K562 (cell line): ENCODE results near the gene OXSM. TPM values are rescaled to one million over a fixed set of nuclear protein-coding genes. Genes with fewer than 3 reads are reported as not detected.
A peak's percentile ranks its signal among the peaks of the same experiment; 100 is the strongest.

ENCODE experiments used
- ATAC-seq: fragments of 200-7000 bp; cut with Tn5 transposase; 3 replicates; pipeline ENCODE4 v1.9.1; 2020; ENCODE audit warnings: moderate library complexity
- BruUV-seq: library from RNA; stranded (reverse); fragments of 400-500 nt; replicated peaks from 2 replicates; lab custom pipeline; 2021; lab: Mats Ljungman, UMichigan
- CTCF ChIA-PET: fragments of 300-600 bp; formaldehyde crosslinking; extraction: SDS; loops from one replicate; lab custom pipeline; 2021; ENCODE audit warnings: low intra/inter-chr PET ratio; lab: Yijun Ruan, JAX
- POLR2A ChIA-PET: fragments of 300-600, 350-650 bp; sonication (Branson Sonifier 250); formaldehyde crosslinking; extraction: SDS; loops from one replicate; lab custom pipeline; 2021; ENCODE audit warnings: antibody characterized with exemption, inconsistent platforms; lab: Yijun Ruan, JAX
- DNase-seq, 4 experiments: peaks; one replicate each; pipeline versions ENCODE4 v3.0.0 to v3.0.0-alpha.2; 2011 to 2018; ENCODE audit warnings: low spot score in 3 of 4, mixed read lengths in 3 of 4; ENCODE audit errors: extremely low read depth in 1 of 4
- FAIRE-seq: peaks from 2 replicates; lab custom pipeline; 2011; peaks lifted over from hg19 to GRCh38; lab: Jason Lieb, UNC
- H2AFZ ChIP-seq: 2 replicates; pipeline ENCODE4 v1.6.0; 2011; ENCODE audit warnings: low read depth, low read length, control low read depth, inconsistent platforms
- H3K27ac ChIP-seq: fragments of 200-600 bp; 3 replicates; pipeline ENCODE4 v1.8.0; 2011; ENCODE audit warnings: low read depth, mild to moderate bottlenecking, control low read depth, inconsistent platforms, low read length, moderate library complexity, mixed read lengths; ENCODE audit errors: extremely low read depth
- H3K27me3 ChIP-seq, 2 experiments: fragments of 300-600 bp in 1 of 2; 2 replicates in 1 of 2; 3 replicates in 1 of 2; pipeline versions ENCODE4 v1.6.0 to v1.8.0; 2011; ENCODE audit warnings: inconsistent platforms in 2 of 2, low read length in 2 of 2, mild to moderate bottlenecking in 1 of 2, mixed read lengths in 1 of 2, moderate library complexity in 1 of 2; ENCODE audit not compliant: control insufficient read depth in 2 of 2, insufficient read depth in 2 of 2
- H3K36me3 ChIP-seq: fragments of 300-600 bp; 3 replicates; pipeline ENCODE4 v1.8.0; 2011; ENCODE audit warnings: mild to moderate bottlenecking, low read length, inconsistent platforms; ENCODE audit not compliant: control insufficient read depth, insufficient read depth
- H3K4me1 ChIP-seq, 2 experiments: fragments of 200-600 bp in 1 of 2; replicated peaks in 1 of 2; 2 replicates in 1 of 2; 3 replicates in 1 of 2; pipeline versions ENCODE4 v1.5.1 to v1.8.0; 2011; ENCODE audit warnings: inconsistent platforms in 2 of 2, low read length in 2 of 2, mild to moderate bottlenecking in 1 of 2, mixed read lengths in 1 of 2, moderate library complexity in 1 of 2; ENCODE audit not compliant: control insufficient read depth in 2 of 2, insufficient read depth in 2 of 2
- H3K4me2 ChIP-seq: 2 replicates; pipeline ENCODE4 v1.6.1; 2011; ENCODE audit warnings: low read length, control low read depth, inconsistent platforms, mixed read lengths; ENCODE audit not compliant: insufficient read depth
- H3K4me3 ChIP-seq: fragments of 200-600 bp; sonication (generic), shearing (Covaris generic); 2 replicates; pipeline ENCODE4 v1.5.1; 2016; ENCODE audit warnings: control low read depth, inconsistent platforms
- H3K79me2 ChIP-seq: fragments of 200-600 bp; 3 replicates; pipeline ENCODE4 v1.8.0; 2011; ENCODE audit warnings: low read length, inconsistent platforms; ENCODE audit not compliant: control insufficient read depth, insufficient read depth
- H3K9ac ChIP-seq, 2 experiments: 2 replicates each; pipeline versions ENCODE4 v1.6.0 to v1.6.1; 2011; ENCODE audit warnings: low read depth in 2 of 2, low read length in 2 of 2, control low read depth in 1 of 2, inconsistent platforms in 1 of 2, mild to moderate bottlenecking in 1 of 2, mixed read lengths in 1 of 2; ENCODE audit not compliant: insufficient read depth in 1 of 2
- H3K9me1 ChIP-seq: one replicate; pipeline ENCODE4 v1.6.0; 2011; ENCODE audit warnings: inconsistent platforms, mild to moderate bottlenecking, low read length, moderate library complexity; ENCODE audit not compliant: control insufficient read depth, insufficient read depth
- H3K9me3 ChIP-seq: replicated peaks from 2 replicates; pipeline ENCODE4 v1.5.1; 2011; ENCODE audit warnings: low read depth, low read length, inconsistent platforms; ENCODE audit not compliant: control insufficient read depth, insufficient read depth
- H4K20me1 ChIP-seq: replicated peaks from 2 replicates; pipeline ENCODE4 v1.6.1; 2011; ENCODE audit warnings: low read length, inconsistent platforms, mixed read lengths; ENCODE audit not compliant: control insufficient read depth, insufficient read depth
- ARID1B ChIP-seq: fragments of 450-650 bp; IDR thresholded peaks from 2 replicates; pipeline ENCODE4 v1.6.1; 2016; ENCODE audit warnings: antibody characterized with exemption, mild to moderate bottlenecking, inconsistent platforms
- ARID3A ChIP-seq: IDR thresholded peaks from 2 replicates; pipeline ENCODE4 v1.6.1; 2012; ENCODE audit warnings: low read depth, low read length, improper control_type of control experiment, borderline replicate concordance
- CREB1 ChIP-seq, 2 experiments: sonication (generic) in 1 of 2; formaldehyde crosslinking in 1 of 2; IDR thresholded peaks; 2 replicates each; pipeline versions ENCODE4 v1.6.1 to v1.8.0; 2012 to 2022; ENCODE audit warnings: inconsistent platforms in 1 of 2, mild to moderate bottlenecking in 1 of 2, missing genetic modification reagents in 1 of 2, moderate library complexity in 1 of 2
- CREM ChIP-seq: IDR thresholded peaks from 2 replicates; pipeline ENCODE4 v1.6.1; 2014; ENCODE audit warnings: antibody characterized with exemption, low read depth
- EP300 ChIP-seq: IDR thresholded peaks from 2 replicates; pipeline ENCODE4 v1.6.1; 2012; ENCODE audit warnings: low read length, improper control_type of control experiment
- FOXM1 ChIP-seq, 2 experiments: fragments of 450-650 bp in 1 of 2; sonication (generic) in 1 of 2; formaldehyde crosslinking in 1 of 2; IDR thresholded peaks; 2 replicates each; pipeline versions ENCODE4 v1.6.1 to v1.9.0; 2017 to 2022; ENCODE audit warnings: low read depth in 2 of 2, mild to moderate bottlenecking in 2 of 2, missing genetic modification reagents in 1 of 2, moderate library complexity in 1 of 2
- IFI16 ChIP-seq: fragments of 250-450 bp; sonication (Bioruptor Pico); IDR thresholded peaks from 2 replicates; pipeline ENCODE4 v2.1.2; 2022; ENCODE audit warnings: mild to moderate bottlenecking, inconsistent platforms
- KAT7 ChIP-seq: sonication (generic); formaldehyde crosslinking; IDR thresholded peaks from 2 replicates; pipeline ENCODE4 v1.8.0; 2022; ENCODE audit warnings: missing genetic modification reagents, mild to moderate bottlenecking, borderline replicate concordance
- MBD2 ChIP-seq: sonication (generic); IDR thresholded peaks from 2 replicates; pipeline ENCODE4 v1.6.1; 2016; ENCODE audit warnings: low read depth, borderline replicate concordance
- RAD21 ChIP-seq, 2 experiments: fragments of 250-450 bp in 1 of 2; fragments of 450-650 bp in 1 of 2; sonication (Bioruptor Pico) in 1 of 2; formaldehyde crosslinking in 1 of 2; IDR thresholded peaks in 1 of 2; conservative IDR thresholded peaks in 1 of 2; 2 replicates each; pipeline versions ENCODE4 v1.4.0 to v1.8.0; 2020 to 2022; ENCODE audit warnings: mild to moderate bottlenecking in 2 of 2, moderate library complexity in 1 of 2
- ZFP1 ChIP-seq: fragments of 450-650 bp; formaldehyde crosslinking; IDR thresholded peaks from 2 replicates; pipeline ENCODE4 v1.4.0; 2020; ENCODE audit warnings: mild to moderate bottlenecking, mixed read lengths
- ZNF133 ChIP-seq: fragments of 250-450 bp; sonication (Bioruptor Pico); IDR thresholded peaks from 2 replicates; pipeline ENCODE4 v1.4.0; 2020; ENCODE audit warnings: mild to moderate bottlenecking
- WGBS: fragments of 100-300 bp; shearing (Covaris generic); methylation state at CpG from one replicate; pipeline ENCODE4 v1.1.6; 2016; ENCODE audit warnings: low coverage, mixed read lengths; ENCODE audit not compliant: insufficient coverage; ENCODE audit errors: missing lambda C conversion rate; 5-methylcytosine and 5-hydroxymethylcytosine counted together
- in situ Hi-C: fragments of 300-500 bp; cut with MboI; formaldehyde crosslinking; loops from 4 replicates; pipeline ENCODE4 v1.15.0; 2018; ENCODE audit warnings: inconsistent platforms, mixed read lengths
- intact Hi-C: fragments of 100-400 bp; cut with micrococcal nuclease; formaldehyde crosslinking; loops from 2 replicates; pipeline ENCODE4 v1.14.2; 2022
- polyA plus RNA-seq, 8 experiments: library from polyadenylated mRNA; depleted of rRNA in 4 of 8; stranded (reverse) in 5 of 8; unstranded in 3 of 8; fragments of >200 nt; fragmentation: Nextera tagmentation in 2 of 8; fragmentation: Illumina TruSeq in 1 of 8; extraction: Ambion mirVana in 2 of 8; extraction: Trizol in 1 of 8; gene quantifications; 2 replicates each; pipeline versions ENCODE4 v1.2.1 to v1.2.3, GENCODE V29; 2011 to 2014; ENCODE audit warnings: inconsistent platforms in 1 of 8, missing spikeins in 1 of 8
- total RNA-seq, 7 experiments: library from RNA; depleted of rRNA in 6 of 7; stranded (reverse); fragments of >200 nt in 6 of 7; fragmentation: Illumina TruSeq in 2 of 7; extraction: Trizol in 2 of 7; gene quantifications; 2 replicates each; pipeline versions ENCODE4 v1.2.1 to v1.2.3, GENCODE V29; 2011 to 2021; ENCODE audit warnings: low replicate concordance in 1 of 7
- TF ChIP-seq, protein P1 (sequence below), 2 experiments: fragments of 450-650 bp in 1 of 2; IDR thresholded peaks; 2 replicates each; pipeline ENCODE4 v1.6.1; 2011 to 2017; ENCODE audit warnings: low read depth in 2 of 2, antibody characterized with exemption in 1 of 2, borderline replicate concordance in 1 of 2, low read length in 1 of 2, mild to moderate bottlenecking in 1 of 2, mixed read lengths in 1 of 2; ENCODE audit not compliant: control insufficient read depth in 1 of 2

The OXSM gene
- total and polyA plus RNA-seq, 9 of the 15 experiments (the other 6 are each of a cell fraction or from before 2014, with no cell fraction given): 24.0 to 107 (median 34.0) TPM

- no peaks in the 10 kb centered on the region for H3K27me3 ChIP-seq
- DNase-seq: no peak
- WGBS: 0% methylated on average over 13 of the region's 14 CpGs
- intact Hi-C loops: loop anchor here (2.0 kb wide), 1 partner anchor 120 kb away; no protein-coding TSS in a partner anchor
- peak overlapping the region; percentile 83 to 97 for H3K9ac ChIP-seq
- FAIRE-seq: peak; percentile 51
- H3K36me3 ChIP-seq: peaks cover 24% of the 10 kb centered on the region
- peaks cover 12 to 32% of the 10 kb centered on the region in 2 experiments; a peak in 4 of 5 replicates for H3K4me1 ChIP-seq
- POLR2A ChIA-PET: interaction anchor here (1.1 to 1.4 kb wide), 2 partner anchors 9 to 19 kb away, joined by 4 to 6 read pairs; no protein-coding TSS in a partner anchor
- 0 out of 2 replicates have a peak, but pooled peaks cover under 1% of the 10 kb centered on the region for H3K9me3 ChIP-seq
- BruUV-seq: no TSS peak
- peak overlapping the region; percentile 85 for H3K4me3 ChIP-seq
- H2AFZ ChIP-seq: peak overlapping the region; percentile 84
- CTCF ChIA-PET: interaction anchor here (0.6 kb wide), 1 partner anchor 62 kb away, joined by 3 read pairs; no protein-coding TSS in a partner anchor
- H4K20me1 ChIP-seq: no peaks in the 10 kb centered on the region
- peak overlapping the region; percentile 95 for H3K4me2 ChIP-seq
- H3K79me2 ChIP-seq: peaks cover 71% of the 10 kb centered on the region
- H3K9me1 ChIP-seq: no peaks in the 10 kb centered on the region
- in situ Hi-C loops: no loop called here
- peak overlapping the region; percentile 83 for H3K27ac ChIP-seq
- ATAC-seq: no peak
- TF ChIP-seq ZNF133 (CRISPR knock-in tag) (no peak), CREM (peak; percentile 48; the same call in 1 of the 2 replicates), ZFP1 (CRISPR knock-in tag) (no peak), ARID3A (no peak), EP300 (peak; percentile 8; the same call in 1 of the 2 replicates), KAT7 (CRISPR knock-in tag) (peak; percentile 90; the same call in 1 of the 2 replicates), FOXM1 (IDR thresholded peaks at IDR 0.05; ENCODE audit: low read depth) (peak; percentile 21; the same call in 1 of the 2 replicates), FOXM1 (CRISPR knock-in tag; IDR thresholded peaks at IDR 0.05; ENCODE audit: low read depth) (no peak), CREB1 (IDR thresholded peaks at IDR 0.05) (no peak), CREB1 (CRISPR knock-in tag; IDR thresholded peaks at IDR 0.05) (0 out of 2 replicates have a peak, but pooled peaks have one; percentile 5), IFI16 (CRISPR knock-in tag) (no peak), RAD21 (CRISPR knock-in tag; conservative IDR thresholded peaks at IDR 0.05 in 1 of 2, IDR thresholded peaks at IDR 0.05 in 1 of 2) (0 out of 4 replicates have a peak, but pooled peaks of 1 of the 2 experiments have one; percentile 8), ARID1B (peak; percentile 28; the same call in 1 of the 2 replicates), MBD2 (no peak)
- TF ChIP-seq, protein P1, sequence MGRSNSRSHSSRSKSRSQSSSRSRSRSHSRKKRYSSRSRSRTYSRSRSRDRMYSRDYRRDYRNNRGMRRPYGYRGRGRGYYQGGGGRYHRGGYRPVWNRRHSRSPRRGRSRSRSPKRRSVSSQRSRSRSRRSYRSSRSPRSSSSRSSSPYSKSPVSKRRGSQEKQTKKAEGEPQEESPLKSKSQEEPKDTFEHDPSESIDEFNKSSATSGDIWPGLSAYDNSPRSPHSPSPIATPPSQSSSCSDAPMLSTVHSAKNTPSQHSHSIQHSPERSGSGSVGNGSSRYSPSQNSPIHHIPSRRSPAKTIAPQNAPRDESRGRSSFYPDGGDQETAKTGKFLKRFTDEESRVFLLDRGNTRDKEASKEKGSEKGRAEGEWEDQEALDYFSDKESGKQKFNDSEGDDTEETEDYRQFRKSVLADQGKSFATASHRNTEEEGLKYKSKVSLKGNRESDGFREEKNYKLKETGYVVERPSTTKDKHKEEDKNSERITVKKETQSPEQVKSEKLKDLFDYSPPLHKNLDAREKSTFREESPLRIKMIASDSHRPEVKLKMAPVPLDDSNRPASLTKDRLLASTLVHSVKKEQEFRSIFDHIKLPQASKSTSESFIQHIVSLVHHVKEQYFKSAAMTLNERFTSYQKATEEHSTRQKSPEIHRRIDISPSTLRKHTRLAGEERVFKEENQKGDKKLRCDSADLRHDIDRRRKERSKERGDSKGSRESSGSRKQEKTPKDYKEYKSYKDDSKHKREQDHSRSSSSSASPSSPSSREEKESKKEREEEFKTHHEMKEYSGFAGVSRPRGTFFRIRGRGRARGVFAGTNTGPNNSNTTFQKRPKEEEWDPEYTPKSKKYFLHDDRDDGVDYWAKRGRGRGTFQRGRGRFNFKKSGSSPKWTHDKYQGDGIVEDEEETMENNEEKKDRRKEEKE (IDR thresholded peaks at IDR 0.05; ENCODE audit: borderline replicate concordance in 1 of 2, control insufficient read depth in 1 of 2, low read depth in 2 of 2, low read length in 1 of 2): 0 out of 4 replicates have a peak, but pooled peaks of 1 of the 2 experiments have one; percentile 15
Measured at GRCh38 chr3:25782636-25782937, 7.3 kb upstream of the OXSM start.
